D721Med (cell line): ENCODE data around the gene KRT12.
A peak's percentile ranks its signal among the peaks of the same experiment; 100 is the strongest.

Source experiments
- DNase-seq: peaks from one replicate; pipeline ENCODE4 v3.0.0; 2011; ENCODE audit warnings: low spot score; ENCODE audit not compliant: insufficient read length
- FAIRE-seq: peaks from 2 replicates; lab custom pipeline; 2011; peaks lifted over from hg19 to GRCh38; lab: Jason Lieb, UNC
- TF ChIP-seq, protein P1 (sequence below): IDR thresholded peaks from 2 replicates; pipeline ENCODE4 v1.5.1; 2012; ENCODE audit warnings: mild to moderate bottlenecking, control low read depth; ENCODE audit not compliant: insufficient read depth; ENCODE audit errors: missing control alignments

KRT12 gene

DNA sequence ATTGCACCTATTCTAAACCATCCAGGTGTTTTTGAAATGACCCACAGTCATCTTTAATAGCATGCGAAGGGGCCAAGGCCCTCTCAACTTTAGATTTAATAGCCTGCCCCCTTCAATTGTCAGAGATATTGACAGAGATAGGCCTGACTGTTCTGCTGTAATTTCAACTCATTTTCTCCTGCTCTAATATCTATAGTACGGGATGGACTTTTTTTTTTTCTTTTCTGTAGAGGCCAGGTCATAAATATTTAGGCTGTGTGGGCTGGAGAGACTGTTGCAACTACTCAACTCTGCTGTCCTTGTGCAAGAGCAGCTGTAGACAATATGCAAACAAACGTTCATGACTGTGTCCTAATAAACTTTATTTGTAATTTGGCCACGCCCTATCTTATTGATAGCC, 42.7 kb upstream of the KRT12 start:
- no peak for FAIRE-seq
- no peak for DNase-seq
- TF ChIP-seq, protein P1, sequence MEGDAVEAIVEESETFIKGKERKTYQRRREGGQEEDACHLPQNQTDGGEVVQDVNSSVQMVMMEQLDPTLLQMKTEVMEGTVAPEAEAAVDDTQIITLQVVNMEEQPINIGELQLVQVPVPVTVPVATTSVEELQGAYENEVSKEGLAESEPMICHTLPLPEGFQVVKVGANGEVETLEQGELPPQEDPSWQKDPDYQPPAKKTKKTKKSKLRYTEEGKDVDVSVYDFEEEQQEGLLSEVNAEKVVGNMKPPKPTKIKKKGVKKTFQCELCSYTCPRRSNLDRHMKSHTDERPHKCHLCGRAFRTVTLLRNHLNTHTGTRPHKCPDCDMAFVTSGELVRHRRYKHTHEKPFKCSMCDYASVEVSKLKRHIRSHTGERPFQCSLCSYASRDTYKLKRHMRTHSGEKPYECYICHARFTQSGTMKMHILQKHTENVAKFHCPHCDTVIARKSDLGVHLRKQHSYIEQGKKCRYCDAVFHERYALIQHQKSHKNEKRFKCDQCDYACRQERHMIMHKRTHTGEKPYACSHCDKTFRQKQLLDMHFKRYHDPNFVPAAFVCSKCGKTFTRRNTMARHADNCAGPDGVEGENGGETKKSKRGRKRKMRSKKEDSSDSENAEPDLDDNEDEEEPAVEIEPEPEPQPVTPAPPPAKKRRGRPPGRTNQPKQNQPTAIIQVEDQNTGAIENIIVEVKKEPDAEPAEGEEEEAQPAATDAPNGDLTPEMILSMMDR: no peak

DNA sequence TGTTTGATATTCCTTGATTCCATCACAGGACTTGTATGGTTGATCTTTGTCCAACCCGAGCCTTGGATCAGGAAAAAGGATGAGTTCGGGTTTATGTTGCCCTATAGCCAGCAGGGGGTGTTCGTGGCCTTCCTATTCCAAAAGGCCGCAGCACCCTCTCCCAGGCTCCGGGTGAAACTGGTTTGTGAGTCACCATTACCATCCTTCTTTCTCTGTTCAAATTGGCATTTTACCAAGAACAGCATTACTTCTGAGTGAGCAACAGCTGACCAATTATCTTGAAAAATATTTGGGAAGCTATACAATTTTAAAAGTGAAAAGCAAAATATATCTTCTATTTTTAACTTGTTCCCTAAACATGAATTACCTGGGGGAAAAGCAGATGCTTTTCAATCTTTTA, 42.3 kb upstream of the KRT12 start:
- FAIRE-seq (no peak), DNase-seq (no peak)
- TF ChIP-seq, protein P1: peak; percentile 83

DNA sequence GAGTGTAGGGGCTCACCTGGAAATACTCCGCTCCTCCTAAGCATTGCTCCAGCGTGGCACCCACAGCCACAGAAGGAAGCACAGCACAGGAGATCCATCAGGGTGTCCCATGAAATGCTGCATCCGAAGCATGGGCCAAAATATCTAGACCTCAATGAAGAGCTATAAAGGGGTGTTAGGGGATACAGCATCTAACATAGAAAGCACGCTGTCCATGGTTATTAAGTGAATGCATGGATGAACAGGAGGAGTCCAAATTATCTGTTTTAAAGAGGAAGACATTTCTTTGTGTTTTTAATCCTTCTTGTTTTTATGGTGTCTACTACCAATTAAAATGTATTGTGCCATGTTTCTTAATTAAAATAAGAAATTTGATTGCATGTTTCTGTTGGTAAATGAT, 39.6 kb upstream of the KRT12 start:
- DNase-seq: no peak
- TF ChIP-seq, protein P1: no peak
- no peak for FAIRE-seq

DNA sequence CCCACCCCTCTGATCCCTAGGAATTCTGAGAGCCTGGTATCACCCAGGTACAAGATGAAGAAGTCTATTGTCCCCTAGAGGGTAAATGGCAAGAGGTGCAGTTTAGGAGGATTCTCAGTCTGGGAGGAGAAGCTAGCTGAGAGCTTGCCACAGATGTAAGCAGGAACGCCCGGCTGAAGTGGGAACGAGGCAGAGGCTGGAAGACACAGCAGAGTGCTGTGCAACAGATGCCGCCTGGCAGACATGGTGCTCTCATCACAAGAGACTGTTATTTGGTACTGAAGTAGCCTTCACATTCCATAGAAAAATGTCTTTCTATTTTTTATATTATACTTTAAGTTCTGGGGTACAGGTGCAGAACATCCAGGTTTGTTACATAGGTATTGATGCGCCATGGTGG, 38.3 kb upstream of the KRT12 start:
- FAIRE-seq (no peak), DNase-seq (no peak)
- TF ChIP-seq, protein P1: no peak

DNA sequence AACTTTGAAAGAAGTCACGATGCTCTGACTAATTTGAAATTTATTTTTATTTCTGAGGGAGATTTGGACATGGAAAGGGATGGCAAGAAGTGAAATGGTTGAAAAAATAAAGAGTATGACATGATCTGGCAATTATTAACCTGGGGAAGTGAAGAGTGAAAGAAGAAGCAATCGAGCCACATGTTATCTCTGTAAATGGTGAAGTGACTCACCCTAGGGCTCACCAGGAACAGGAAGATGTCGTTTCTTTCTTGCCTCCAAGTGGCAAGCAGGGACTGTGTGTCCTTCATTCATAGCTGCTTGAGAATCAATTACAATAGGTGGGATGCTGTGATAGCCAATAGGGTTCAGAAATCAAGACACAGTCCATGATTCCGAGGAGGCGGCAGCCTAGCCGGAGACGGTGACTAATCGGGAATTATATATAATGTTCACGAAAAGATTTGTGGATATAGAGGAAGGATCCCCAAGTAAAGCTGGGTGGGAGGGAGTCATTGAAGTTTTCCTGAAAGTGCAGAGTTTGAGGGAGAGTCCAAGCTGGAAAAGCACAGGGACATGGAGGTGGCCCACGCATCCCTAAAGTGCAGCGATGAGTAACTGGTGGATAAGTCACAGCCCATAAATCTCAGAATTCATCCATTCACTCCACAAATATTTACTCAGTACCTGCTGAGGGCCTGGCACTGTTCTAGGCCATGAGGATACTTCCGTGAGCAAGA, 36.3 kb upstream of the KRT12 start:
- no peak for FAIRE-seq

DNA sequence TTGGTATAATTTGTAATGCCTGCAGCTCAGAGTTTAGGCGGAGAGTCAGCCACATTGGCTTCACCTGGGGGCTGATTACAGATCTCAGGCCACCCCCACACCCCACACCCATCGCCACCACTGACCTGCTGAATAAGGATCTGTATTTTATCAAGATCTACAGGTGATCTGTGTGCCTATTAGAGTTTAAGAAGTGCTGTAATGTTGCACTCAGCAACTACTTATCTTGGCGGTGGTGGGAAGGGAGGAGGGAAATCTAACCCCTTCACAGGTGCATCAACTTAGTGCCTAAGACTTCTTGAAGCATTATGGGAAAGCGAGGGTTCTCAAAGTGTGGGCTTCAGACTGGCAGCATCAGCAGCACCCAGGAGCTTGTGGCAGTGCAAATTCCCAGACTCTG, 35.5 kb upstream of the KRT12 start:
- TF ChIP-seq, protein P1: no peak
- FAIRE-seq: no peak
- DNase-seq: no peak

More for the DNA sequence above, 36.3 kb upstream of the KRT12 start:
- DNase-seq: no peak
- TF ChIP-seq, protein P1: no peak

DNA sequence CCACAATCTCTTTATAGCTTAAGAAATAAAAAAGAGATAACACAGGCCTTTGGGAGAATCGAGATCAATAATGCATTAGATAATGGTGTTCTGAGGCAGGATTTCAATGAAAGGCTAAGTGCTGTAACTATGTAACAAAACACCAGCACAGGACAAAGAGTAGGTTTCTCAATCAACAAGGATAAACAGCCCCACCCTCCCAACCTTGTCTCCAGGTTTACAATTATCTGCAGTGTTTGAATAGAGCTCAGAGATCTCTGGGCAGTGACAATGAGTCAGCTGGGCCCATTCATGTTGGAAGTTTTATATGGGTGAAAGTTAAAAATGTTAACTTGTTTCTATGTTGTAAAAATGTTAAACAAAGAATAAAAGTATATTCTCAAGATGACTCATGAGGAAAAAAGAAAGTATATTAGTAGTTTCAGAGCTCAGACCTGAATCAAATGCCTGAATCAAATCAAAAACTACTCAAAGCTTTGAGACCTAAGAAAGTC, 35.0 kb upstream of the KRT12 start:
- DNase-seq: no peak
- no peak for FAIRE-seq
- TF ChIP-seq, protein P1: no peak
